Measurements from ENCODE around the gene KCNAB2.

- TF ChIP-seq POLR2A (IDR thresholded peaks at IDR 0.05) (no peak), CTCF (IDR thresholded peaks at IDR 0.05) (no peak)
Measured at GRCh38 chr1:6048179-6048867, 2.6 kb downstream of the KCNAB2 start.

Data from lower leg skin (tissue), 3 donors.